ENCODE results near the gene BBOX1. TPM values are rescaled to one million over a fixed set of nuclear protein-coding genes. Genes with fewer than 3 reads are reported as not detected.
"Not testable (repeated sequence)": the region's sequence is repeated elsewhere in the genome, so short reads cannot be mapped to it uniquely, and the experiment has no call there.

Gene BBOX1
- total RNA-seq, 2 experiments from 2014 or later = not detected

GRCh38 chr11:27135924-27136329 lies 95.3 kb downstream of the BBOX1 start:
- H3K36me3 Mint-ChIP-seq; H3K9me3 Mint-ChIP-seq; H3K4me3 Mint-ChIP-seq; H3K27me3 Mint-ChIP-seq; ATAC-seq (ENCODE audit: low read depth); DNase-seq; H3K4me1 Mint-ChIP-seq; POLR2A ChIA-PET; H3K27ac Mint-ChIP-seq: not testable (repeated sequence)

GRCh38 chr11:27138716-27139115 lies 98.1 kb downstream of the BBOX1 start:
- Mint-ChIP-seq H3K4me3 (no peak overlapping the region), H3K4me1 (no peaks in the 10 kb centered on the region), H3K27ac (no peak overlapping the region), H3K27me3 (no peaks in the 10 kb centered on the region), H3K9me3 (peaks cover 15% of the 10 kb centered on the region), H3K36me3 (no peaks in the 10 kb centered on the region)
- DNase-seq = no peak
- POLR2A ChIA-PET = no interaction called here
- ATAC-seq (ENCODE audit: low read depth) = no peak

GRCh38 chr11:27139742-27140367 lies 99.2 kb downstream of the BBOX1 start:
- H3K4me3 Mint-ChIP-seq = no peak overlapping the region
- no peaks in the 10 kb centered on the region for H3K27me3 Mint-ChIP-seq
- H3K4me1 Mint-ChIP-seq = no peaks in the 10 kb centered on the region
- H3K9me3 Mint-ChIP-seq = peaks cover 13% of the 10 kb centered on the region
- no peaks in the 10 kb centered on the region for H3K36me3 Mint-ChIP-seq
- POLR2A ChIA-PET = no interaction called here
- ATAC-seq (ENCODE audit: low read depth) (no peak), DNase-seq (no peak)
- no peak overlapping the region for H3K27ac Mint-ChIP-seq

GRCh38 chr11:27141576-27141975 lies 101.0 kb downstream of the BBOX1 start:
- H3K4me1 Mint-ChIP-seq = no peaks in the 10 kb centered on the region
- no peak overlapping the region for H3K27ac Mint-ChIP-seq
- ATAC-seq (ENCODE audit: low read depth) (no peak), DNase-seq (no peak)
- no peaks in the 10 kb centered on the region for H3K27me3 Mint-ChIP-seq
- no peak overlapping the region for H3K4me3 Mint-ChIP-seq
- POLR2A ChIA-PET = no interaction called here
- no peaks in the 10 kb centered on the region for H3K36me3 Mint-ChIP-seq
- H3K9me3 Mint-ChIP-seq = peaks cover 10% of the 10 kb centered on the region

GRCh38 chr11:27147916-27148315 lies 107.3 kb downstream of the BBOX1 start:
- H3K36me3 Mint-ChIP-seq = no peaks in the 10 kb centered on the region
- peaks cover 2% of the 10 kb centered on the region for H3K9me3 Mint-ChIP-seq
- POLR2A ChIA-PET = no interaction called here
- ATAC-seq (ENCODE audit: low read depth) (no peak), DNase-seq (no peak)
- H3K4me1 Mint-ChIP-seq = no peaks in the 10 kb centered on the region
- H3K27ac Mint-ChIP-seq = no peak overlapping the region
- H3K27me3 Mint-ChIP-seq = no peaks in the 10 kb centered on the region
- no peak overlapping the region for H3K4me3 Mint-ChIP-seq

GRCh38 chr11:27148506-27148905 lies 107.9 kb downstream of the BBOX1 start:
- no peaks in the 10 kb centered on the region for H3K27me3 Mint-ChIP-seq
- H3K9me3 Mint-ChIP-seq = peaks cover 2% of the 10 kb centered on the region
- no peaks in the 10 kb centered on the region for H3K4me1 Mint-ChIP-seq
- DNase-seq (no peak), ATAC-seq (ENCODE audit: low read depth) (no peak)
- POLR2A ChIA-PET = no interaction called here
- no peak overlapping the region for H3K4me3 Mint-ChIP-seq
- no peak overlapping the region for H3K27ac Mint-ChIP-seq
- H3K36me3 Mint-ChIP-seq = no peaks in the 10 kb centered on the region

- Mint-ChIP-seq H3K27me3 (no peaks in the 10 kb centered on the region), H3K4me3 (no peak overlapping the region), H3K4me1 (no peaks in the 10 kb centered on the region), H3K9me3 (no peaks in the 10 kb centered on the region), H3K36me3 (no peaks in the 10 kb centered on the region), H3K27ac (no peak overlapping the region)
- DNase-seq = no peak
- ATAC-seq (ENCODE audit: low read depth) = no peak
- POLR2A ChIA-PET = no interaction called here
These were observed 109.5 kb downstream of the BBOX1 start for GRCh38 chr11:27150098-27150497.

- no peaks in the 10 kb centered on the region for H3K36me3 Mint-ChIP-seq
- no peak overlapping the region for H3K4me3 Mint-ChIP-seq
- ATAC-seq (ENCODE audit: low read depth) = no peak
- H3K9me3 Mint-ChIP-seq = no peaks in the 10 kb centered on the region
- no peak for DNase-seq
- H3K27ac Mint-ChIP-seq = no peak overlapping the region
- no peaks in the 10 kb centered on the region for H3K4me1 Mint-ChIP-seq
- no peaks in the 10 kb centered on the region for H3K27me3 Mint-ChIP-seq
- POLR2A ChIA-PET = no interaction called here
These were observed 112.5 kb downstream of the BBOX1 start for GRCh38 chr11:27153136-27153535.

- Mint-ChIP-seq H3K9me3 (no peaks in the 10 kb centered on the region), H3K4me3 (no peak overlapping the region), H3K4me1 (peaks cover 2% of the 10 kb centered on the region), H3K27ac (no peak overlapping the region), H3K36me3 (no peaks in the 10 kb centered on the region), H3K27me3 (no peaks in the 10 kb centered on the region)
- no peak for DNase-seq
- no peak for ATAC-seq (ENCODE audit: low read depth)
- POLR2A ChIA-PET = no interaction called here
These were observed 118.1 kb downstream of the BBOX1 start for GRCh38 chr11:27158456-27159334.

- H3K27me3 Mint-ChIP-seq = no peaks in the 10 kb centered on the region
- ATAC-seq (ENCODE audit: low read depth) = no peak
- POLR2A ChIA-PET = no interaction called here
- no peak overlapping the region for H3K27ac Mint-ChIP-seq
- H3K36me3 Mint-ChIP-seq = no peaks in the 10 kb centered on the region
- H3K4me3 Mint-ChIP-seq = no peak overlapping the region
- DNase-seq = no peak
- no peaks in the 10 kb centered on the region for H3K9me3 Mint-ChIP-seq
- H3K4me1 Mint-ChIP-seq = peaks cover 2% of the 10 kb centered on the region
These were observed 118.7 kb downstream of the BBOX1 start for GRCh38 chr11:27159335-27159679.

- H3K27me3 Mint-ChIP-seq = peaks cover under 1% of the 10 kb centered on the region
- no peaks in the 10 kb centered on the region for H3K9me3 Mint-ChIP-seq
- DNase-seq (no peak), ATAC-seq (ENCODE audit: low read depth) (no peak)
- H3K27ac Mint-ChIP-seq = no peak overlapping the region
- no peaks in the 10 kb centered on the region for H3K36me3 Mint-ChIP-seq
- no peak overlapping the region for H3K4me3 Mint-ChIP-seq
- POLR2A ChIA-PET = no interaction called here
- peaks cover 2% of the 10 kb centered on the region for H3K4me1 Mint-ChIP-seq
These were observed 120.5 kb downstream of the BBOX1 start for GRCh38 chr11:27161071-27161470.

- DNase-seq = no peak
- H3K4me1 Mint-ChIP-seq = peaks cover 2% of the 10 kb centered on the region
- no peaks in the 10 kb centered on the region for H3K36me3 Mint-ChIP-seq
- H3K9me3 Mint-ChIP-seq = no peaks in the 10 kb centered on the region
- H3K27ac Mint-ChIP-seq = no peak overlapping the region
- POLR2A ChIA-PET = no interaction called here
- H3K27me3 Mint-ChIP-seq = peaks cover 4% of the 10 kb centered on the region
- no peak for ATAC-seq (ENCODE audit: low read depth)
- no peak overlapping the region for H3K4me3 Mint-ChIP-seq
These were observed 121.6 kb downstream of the BBOX1 start for GRCh38 chr11:27162237-27162636.

- Mint-ChIP-seq H3K9me3 (no peaks in the 10 kb centered on the region), H3K27me3 (peaks cover 7% of the 10 kb centered on the region), H3K4me3 (no peak overlapping the region), H3K4me1 (no peaks in the 10 kb centered on the region), H3K36me3 (no peaks in the 10 kb centered on the region), H3K27ac (no peak overlapping the region)
- DNase-seq = no peak
- no peak for ATAC-seq (ENCODE audit: low read depth)
- POLR2A ChIA-PET = no interaction called here
These were observed 125.5 kb downstream of the BBOX1 start for GRCh38 chr11:27166130-27166529.

- Mint-ChIP-seq H3K27ac (no peak overlapping the region), H3K4me3 (no peak overlapping the region), H3K9me3 (no peaks in the 10 kb centered on the region), H3K36me3 (no peaks in the 10 kb centered on the region), H3K4me1 (no peaks in the 10 kb centered on the region), H3K27me3 (peaks cover 12% of the 10 kb centered on the region)
- ATAC-seq (ENCODE audit: low read depth) (no peak), DNase-seq (no peak)
- POLR2A ChIA-PET = no interaction called here
These were observed 130.9 kb downstream of the BBOX1 start for GRCh38 chr11:27171376-27171958.
